ENCODE data around the gene RAD51B.
"Not testable (repeated sequence)": the region's sequence is repeated elsewhere in the genome, so short reads cannot be mapped to it uniquely, and the experiment has no call there.

Gene RAD51B

DNA sequence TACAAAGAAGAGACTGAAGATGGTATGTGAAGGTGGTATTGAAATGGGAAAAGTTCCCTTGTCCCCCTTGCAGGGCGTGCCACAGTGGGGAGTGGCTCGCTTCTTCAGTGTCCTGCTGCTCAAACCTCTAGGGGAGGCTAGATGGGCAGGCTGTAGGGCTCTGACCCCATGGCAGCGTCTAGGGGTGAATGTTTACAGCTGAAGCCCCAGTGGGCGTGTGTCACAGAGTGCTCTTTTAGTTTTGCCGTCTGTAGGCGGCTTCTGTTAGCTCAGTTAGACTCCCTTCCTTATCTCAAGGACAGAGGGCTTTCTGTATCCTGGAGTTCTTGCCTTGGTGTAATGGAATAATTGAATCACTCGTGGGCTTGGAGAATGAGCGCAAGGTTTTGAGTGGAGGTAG, 266.2 kb downstream of the RAD51B start:
- DNase-seq, result no peak

DNA sequence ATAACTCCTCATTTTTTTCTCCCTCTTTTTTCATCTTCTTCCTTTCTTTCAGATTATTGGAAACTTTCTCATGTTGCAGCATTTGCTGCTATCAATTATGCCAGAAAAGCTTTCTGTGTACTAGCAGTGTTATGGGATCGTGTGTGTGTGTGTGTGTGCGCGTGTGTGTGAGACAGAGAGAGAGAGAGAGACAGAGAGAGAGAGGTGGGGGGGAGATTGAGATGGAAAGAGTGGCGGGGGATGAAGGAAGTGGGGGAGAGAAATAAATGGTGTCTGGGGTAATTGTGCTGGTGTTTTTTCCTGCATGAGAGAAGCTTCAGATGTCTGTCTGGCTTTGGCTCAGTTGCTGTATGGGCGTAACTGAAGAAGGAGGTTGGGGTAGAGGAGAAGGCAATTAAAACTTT, 268.9 kb downstream of the RAD51B start:
- no peak for DNase-seq

DNA sequence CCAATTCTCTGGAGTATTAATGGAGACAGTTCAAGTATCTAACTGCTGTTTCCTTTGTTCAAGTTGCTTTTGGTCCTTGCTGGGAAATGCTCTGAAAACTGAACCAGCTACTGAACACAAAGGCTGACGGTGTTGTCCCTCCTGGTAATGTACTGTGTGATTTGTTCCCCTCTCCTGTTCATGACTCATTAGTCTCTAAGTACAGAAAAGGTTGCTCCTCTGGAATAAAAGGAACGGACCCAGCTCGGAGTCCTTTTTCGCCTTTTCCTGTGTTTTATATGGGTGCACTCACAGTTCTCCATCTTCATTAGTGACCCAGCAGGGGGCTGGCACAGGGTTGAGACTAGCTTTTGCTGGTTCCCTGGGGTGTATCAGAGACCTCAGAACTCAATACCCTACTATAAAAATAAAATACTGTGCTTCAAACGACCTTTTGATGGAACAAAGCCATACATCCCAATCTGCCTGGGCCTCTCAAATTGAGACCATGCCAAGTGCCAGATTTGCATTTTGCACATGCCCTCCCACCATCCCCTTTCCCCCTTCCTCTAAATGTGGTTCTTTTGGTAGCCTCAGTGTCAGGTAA, 269.7 kb downstream of the RAD51B start:
- DNase-seq, result peak; percentile 40

DNA sequence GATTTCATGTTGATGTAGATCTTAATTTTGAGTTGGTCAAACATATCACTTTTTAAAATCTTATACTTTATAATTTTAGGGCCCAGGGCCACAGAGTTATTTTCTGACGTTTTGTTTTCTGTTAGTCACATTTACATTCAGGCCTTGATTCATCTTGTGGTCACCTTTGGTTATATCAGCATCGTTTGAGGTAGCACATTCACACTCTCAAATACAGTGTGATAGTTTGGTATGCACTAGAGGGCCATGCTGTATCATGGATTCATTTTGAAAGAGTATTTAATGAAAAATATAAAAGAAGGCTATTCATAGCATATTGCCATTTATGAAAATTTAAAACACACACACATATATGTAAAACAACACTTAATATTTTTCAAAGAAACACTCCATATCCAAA, 274.6 kb downstream of the RAD51B start:
- no peak for DNase-seq

DNA sequence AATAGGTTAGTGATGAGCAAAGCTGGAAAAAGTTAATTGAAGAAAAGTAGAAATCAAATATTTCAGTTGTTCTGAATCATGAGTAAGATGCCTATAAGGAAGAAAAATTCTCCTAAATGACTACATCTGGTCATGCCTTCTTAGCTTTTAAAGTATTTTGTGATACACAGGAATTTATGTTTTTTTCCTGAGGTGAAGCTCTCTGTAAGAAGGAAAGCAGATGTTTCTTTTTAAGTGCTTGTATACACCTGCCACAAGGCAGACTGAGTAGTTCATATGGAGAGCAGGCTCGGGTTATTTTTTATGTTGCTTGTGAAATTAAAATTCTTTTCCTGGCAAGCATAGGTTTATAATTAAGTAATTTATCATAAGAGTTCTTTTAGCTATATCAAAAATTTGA, 275.2 kb downstream of the RAD51B start:
- DNase-seq, result peak; percentile 30

DNA sequence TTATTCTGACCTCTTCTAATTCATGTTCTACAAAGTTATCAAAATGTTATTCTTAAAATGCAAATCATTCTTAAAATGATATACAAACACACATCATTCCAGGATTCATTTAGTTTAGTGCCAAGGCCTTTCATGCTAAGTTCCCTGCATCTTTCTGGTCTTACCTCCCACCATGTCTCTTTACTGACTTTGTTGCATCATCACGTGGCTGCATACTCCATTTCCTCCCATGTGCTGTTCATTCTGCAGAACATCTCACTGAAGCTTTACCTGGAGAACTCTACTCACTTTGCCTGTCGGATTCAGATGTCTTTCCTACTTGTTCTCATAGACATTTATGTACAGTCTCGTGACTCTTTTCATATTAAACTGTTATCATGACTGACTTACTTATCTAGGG, 278.1 kb downstream of the RAD51B start:
- DNase-seq, result no peak

DNA sequence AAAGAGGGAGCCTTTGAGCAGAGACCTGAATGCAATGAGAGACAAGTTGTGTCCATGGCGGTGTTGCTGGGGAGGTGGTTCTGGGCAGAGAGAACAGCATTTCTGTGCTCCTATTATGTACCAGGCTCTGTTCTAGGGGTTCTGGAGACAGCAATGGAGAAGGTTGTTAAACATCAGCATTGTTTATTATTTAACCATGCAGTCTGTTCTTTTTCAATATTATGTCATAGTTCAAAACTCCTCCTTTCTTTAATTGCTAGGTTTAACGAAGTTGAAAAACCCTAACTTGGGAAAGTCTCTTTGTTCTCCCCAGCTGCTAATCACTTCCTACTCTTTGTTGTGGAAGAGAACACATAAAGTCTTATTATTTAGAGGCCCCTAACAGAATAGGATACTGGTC, 279.3 kb downstream of the RAD51B start:
- no peak for DNase-seq

DNA sequence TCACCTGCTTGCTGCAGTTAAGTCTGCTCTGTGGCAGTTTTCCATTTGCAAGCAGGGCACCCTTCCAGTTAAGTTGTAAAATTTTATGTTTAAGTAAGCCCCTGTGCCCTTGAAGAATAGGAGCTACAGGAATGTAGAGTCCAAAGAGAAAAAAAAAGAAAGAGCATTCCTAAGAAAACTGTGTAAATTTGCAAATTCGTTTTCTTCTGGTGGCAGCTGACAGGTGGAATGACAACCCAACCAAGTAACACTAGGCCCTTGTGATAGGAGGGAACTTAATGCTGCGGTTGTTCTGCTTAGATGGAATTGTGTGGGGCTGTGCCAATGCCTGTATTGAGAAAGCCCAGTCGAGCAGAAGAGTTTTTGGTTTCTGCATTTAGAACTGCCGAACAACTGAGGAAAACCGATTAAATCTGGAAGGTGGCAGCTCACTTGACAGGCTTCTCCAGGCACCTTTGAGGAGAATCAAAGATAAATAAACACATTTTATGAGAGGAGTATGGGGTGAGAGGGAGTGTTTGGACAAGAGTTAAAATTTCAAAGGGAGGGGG, 280.0 kb downstream of the RAD51B start:
- DNase-seq, result no peak

DNA sequence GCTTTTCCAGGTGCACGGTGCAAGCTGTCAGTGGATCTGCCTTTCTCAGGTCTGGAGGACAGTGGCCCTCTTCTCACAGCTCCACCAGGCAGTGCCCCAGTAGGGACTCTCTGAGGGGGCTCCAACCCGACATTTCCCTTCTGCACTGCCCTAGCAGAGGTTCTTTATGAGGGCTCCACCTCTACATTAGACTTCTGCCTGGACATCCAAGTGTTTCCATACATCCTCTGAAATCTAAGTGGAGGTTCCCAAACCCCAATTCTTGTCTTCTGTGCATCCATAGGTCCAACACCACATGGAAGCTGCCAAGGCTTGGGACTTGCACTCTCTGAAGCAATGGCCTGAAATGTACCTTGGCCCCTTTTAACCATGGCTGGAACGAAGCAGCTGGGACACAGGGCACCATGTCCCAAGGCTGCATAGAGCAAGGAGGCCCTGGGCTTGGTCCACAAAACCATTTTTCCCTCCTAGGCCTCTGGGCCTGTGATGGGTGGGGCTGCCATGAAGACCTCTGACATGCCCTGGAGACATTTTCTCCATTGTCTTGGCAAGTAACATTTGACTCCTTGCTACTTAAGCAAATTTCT, 282.2 kb downstream of the RAD51B start:
- peak; percentile 35 for DNase-seq

DNA sequence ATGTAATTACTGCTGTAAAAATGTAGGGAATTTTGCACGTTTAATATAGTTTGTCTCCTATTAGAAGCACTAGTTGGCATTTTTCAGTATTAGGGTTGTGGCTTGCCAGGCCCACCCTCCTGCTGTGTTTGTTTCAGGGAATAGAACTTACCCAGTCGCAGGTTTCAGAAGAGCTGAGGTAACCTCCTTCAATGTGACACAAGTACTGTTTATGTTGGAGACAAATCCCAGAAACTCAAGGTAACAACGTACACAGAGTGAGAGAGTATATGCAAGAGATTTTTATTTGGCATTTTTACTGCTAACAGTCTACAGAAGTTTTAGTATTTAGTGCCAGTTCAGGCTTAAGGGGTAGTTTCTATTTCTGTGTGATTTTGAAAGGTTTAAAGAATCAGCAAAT, 284.3 kb downstream of the RAD51B start:
- no peak for DNase-seq

DNA sequence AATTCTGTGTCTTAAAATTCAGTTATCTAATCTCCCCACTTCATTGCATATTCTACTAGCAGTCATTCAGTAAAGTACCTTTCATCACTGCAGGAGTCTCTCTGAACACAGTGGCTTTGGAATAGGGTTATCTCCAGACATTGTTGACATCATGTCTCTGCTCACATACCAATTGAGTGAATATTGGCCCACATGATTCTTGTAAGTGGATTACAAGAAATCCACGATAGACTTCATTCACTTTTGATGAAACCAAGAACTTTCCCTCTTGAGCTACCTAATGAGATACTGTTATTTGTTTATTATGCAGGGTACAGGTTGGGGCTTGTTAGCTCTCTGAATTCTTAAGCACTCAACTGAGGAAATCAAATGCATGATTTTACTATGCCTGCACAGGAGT, 284.9 kb downstream of the RAD51B start:
- DNase-seq, result no peak

DNA sequence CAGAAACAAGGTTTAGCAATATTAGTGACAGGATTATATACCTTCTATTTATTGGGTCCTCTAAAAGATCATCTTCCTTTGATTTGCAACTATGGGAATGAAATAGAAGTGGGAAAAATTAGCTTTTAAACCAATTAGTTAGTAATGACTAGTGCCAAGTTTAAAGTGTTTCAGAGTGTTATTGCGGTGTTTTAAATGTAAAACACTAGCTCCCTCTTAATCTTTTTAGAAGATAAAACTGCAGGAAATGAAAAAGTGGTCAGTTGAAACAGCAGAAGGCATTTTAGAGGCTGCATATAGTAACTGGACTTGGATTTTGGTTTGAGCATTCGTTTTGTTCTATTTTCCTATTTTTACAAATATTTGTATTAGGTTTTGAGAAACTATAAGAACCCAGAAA, 286.2 kb downstream of the RAD51B start:
- no peak for DNase-seq

DNA sequence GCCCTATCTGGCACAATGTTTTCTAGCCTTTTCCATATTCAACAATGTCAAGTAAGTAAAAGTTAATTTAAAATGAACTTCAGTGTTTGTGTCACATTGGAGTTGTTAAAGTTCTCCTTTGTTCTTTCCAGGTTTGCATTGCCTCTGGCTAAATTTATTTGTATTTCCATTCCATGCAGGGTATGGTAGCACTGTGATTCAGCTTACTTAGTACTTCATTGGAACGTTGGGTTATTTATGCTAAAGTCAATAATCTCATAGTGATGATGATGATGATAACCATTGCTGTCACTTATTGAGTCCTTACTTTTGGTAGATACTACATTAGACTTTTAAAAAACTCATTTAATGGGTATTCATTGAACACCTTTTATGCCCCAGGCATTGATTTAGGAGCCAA, 286.9 kb downstream of the RAD51B start:
- DNase-seq, result no peak

DNA sequence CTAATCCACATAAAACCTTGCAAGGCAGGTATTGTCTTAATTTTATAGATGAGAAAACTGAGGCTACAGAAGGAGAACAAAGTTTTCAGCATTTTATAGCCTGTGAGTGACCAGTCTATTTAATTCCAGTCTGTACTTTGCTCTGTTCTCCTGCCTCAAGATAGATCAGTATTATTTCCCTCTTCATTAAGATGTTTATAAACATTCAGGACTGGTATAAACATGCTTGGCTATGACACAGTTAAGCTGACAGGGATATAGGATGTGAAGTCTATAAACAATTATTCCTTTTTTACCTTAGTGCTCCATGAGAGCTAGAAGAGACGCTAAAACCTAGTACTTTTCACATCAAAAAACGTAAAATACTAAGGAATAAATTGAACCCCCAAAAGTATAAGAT, 287.3 kb downstream of the RAD51B start:
- no peak for DNase-seq

DNA sequence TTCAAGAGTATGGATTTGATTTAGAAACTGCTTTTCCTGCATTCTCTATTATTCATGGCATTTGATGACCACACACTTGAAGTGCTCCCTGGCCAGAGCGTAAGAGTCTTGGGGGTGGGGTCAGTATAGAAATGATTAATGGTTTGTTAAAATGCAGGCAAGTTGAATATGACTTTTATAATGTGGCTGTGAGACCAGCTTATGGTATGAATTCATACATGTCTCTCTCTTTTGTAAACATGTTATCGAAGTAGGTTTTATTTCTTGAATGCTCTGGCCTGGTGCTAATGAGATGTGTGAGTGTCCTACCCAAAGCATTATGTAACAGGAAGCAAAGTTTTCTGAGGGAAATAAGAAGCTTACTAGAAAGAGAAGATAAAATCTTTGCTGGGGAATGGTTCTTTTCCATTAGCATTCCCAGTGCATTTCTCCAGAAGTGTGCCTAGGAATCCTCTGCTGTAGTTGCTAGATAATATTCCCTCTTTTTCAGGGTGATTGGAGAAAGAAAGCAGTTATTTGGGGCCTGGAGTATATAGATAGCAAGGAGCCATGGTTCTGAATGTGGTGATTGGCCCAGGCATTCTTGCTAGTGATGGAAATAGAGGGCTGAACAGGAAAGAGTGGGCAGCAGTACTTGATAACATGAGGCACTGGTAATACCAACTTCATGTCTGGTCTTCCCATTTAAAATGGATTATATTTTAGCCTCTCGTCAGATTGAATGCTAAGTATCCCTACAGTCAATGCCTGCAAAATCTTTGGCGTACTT, 289.7 kb downstream of the RAD51B start:
- DNase-seq, result no peak

DNA sequence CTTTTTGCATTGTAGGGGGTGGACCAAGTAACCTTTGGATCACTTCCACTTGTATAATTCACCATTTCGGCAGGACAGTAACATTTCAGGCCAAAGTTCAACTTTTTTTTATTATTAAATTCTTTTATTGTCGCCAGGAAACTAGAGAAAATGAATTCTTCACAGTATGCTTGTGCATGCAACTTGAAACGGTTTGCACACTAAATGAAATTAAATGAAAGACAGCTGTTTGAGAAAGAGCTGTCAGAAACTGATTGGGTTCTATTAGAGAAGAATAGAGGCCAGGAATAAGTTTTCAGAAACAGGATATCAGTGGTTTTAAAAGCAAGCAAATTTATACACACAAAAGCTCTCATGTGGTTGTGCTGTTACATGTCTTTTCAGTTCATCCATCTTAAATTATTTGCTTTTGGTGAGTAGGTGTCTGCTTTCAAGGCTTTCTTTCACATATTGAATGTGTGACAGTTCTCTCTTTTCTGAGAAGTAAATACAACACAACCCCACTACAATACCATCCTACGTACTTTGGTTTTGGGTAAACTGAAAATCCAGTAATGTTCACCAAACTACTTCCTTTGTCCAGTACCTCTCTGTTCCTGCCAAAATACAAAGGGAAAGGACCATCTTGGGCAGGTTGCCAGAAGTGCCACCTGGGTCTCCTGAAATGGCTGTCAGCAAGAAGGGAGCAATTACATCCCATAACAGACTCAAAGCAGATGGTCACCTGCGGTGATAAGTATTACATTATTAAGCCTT, 291.7 kb downstream of the RAD51B start:
- DNase-seq, result no peak

DNA sequence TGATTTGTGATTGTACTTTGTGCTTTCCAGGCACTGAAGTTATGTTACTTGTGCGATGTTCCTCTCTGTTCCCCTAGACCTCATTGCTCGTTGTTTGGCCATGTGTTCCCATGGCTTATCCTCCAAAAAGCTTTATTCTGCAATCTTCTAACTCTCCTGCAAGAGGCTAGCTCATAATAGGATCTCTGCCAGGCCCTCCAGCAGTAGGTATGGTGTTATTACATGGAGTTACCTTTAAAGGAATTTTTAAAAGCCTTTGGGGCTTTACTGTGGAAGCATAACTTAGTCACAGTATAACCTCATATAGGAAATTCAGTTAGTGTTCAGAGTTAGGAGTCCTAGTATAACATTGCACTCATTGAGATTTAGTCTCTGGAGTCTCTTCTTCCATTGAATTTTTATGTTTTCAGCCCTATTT, 292.3 kb downstream of the RAD51B start:
- DNase-seq, result no peak

DNA sequence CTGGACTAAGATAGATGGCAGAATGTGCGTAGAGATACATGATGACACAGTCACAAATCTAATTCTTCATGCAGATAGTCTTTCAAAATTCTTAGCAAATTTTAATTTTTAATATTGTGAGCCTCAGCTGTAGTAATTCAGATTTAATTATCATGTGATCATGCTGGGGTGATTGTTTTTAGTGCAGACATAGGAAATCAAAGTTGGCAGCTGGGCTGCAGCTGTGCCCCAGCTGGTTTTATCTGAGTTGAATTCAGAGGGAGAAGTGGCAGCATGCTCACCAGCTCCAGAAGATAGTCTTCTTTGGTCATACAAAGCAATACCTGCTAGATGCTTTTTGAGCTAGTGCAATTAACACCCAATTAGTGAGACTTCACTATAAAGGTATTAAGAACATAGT, 292.9 kb downstream of the RAD51B start:
- no peak for DNase-seq

DNA sequence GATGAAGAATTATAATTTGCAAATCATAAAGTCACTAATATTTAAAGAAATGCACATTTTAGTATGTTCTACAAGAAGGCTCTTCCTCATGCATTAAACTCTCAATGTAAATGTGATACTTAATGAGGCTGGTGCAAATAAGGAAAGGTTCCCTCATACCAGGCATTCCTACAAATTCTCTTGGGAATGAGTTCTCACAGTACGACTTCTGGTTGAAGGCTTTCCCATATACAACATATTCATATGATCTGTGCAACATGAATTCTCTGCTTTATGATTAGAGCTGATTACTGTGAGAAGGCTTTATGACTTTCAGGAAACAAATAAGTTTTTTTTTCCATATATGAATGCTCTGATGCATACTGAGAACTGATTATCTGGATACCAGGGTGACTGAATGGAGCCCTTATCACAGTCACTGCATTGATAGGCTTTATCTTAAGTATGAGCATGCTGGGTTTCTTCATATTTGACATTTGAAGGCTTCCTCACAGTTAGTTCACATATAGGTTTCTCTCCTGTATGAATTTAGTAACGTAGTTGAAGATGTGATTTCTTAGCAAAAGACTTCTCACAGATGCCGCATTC, 293.9 kb downstream of the RAD51B start:
- no peak for DNase-seq

DNA sequence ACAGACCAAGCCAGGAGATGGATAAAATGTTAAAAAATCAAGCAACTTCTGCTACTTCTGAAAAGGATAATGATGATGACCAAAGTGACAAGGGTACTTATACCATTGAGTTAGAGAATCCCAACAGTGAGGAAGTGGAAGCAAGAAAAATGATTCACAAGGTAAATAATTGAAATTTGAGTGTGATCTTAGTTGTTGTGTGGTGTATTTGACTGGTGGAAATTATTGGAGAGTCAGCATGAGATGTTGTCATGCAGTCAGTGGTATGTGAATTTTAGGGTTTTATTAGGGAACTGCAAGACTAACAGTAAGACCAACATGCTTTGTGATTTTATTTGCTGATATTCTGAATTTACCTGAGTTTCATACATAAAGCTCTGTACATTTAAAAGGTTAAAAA, 296.4 kb downstream of the RAD51B start:
- not testable (repeated sequence) for DNase-seq

DNA sequence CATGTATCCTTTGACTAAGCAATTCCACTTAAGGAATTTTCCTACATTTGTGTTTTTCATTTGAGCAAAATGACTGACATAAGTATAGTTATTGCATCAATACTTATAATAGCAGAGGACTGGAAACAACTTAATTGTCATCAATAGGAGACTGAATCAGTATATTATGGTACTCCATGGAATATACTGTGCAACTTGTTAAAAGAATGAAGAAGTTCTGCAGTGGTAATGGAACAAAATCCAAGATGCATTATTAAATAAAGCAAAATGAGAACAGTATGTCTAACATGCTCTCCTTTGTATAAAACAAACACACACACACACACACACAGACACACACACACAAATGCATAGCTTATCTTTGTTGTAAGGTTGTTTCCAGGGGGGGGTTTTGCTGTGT, 303.1 kb downstream of the RAD51B start:
- no peak for DNase-seq

DNA sequence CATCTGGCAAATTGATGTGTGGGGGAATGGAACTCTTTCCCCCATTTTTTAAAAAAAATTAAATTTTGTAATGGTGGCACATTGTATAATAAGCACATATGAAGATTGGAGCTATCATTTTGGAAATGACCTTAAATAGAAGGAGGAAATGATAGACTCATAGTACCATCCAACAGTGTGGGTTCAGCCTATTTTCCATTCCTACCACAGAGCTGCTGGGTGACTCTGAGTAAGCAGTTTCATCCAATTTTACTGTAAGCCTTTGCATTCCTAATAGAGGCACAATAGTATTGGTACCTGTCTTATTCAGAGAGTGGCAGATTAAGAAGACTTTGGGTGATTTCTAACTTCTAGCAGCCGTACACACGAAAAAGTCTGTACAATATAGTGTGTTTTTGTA, 304.5 kb downstream of the RAD51B start:
- DNase-seq, result no peak

Measured in DMS53 (cell line).